AG10803 (cell line): ENCODE data around the gene APRT.

Experiments
- DNase-seq: peaks from one replicate; pipeline ENCODE4 v3.0.0; 2010; ENCODE audit warnings: low read depth
- H3K4me3 ChIP-seq: 2 replicates; pipeline ENCODE4 v1.5.1; 2011; ENCODE audit warnings: mild to moderate bottlenecking, low read length, control low read depth
- TF ChIP-seq, protein P1 (sequence below): conservative IDR thresholded peaks from 2 replicates; pipeline ENCODE4 v1.5.1; 2011; ENCODE audit warnings: mild to moderate bottlenecking, low read length, control low read depth, inconsistent platforms

The APRT gene

DNA sequence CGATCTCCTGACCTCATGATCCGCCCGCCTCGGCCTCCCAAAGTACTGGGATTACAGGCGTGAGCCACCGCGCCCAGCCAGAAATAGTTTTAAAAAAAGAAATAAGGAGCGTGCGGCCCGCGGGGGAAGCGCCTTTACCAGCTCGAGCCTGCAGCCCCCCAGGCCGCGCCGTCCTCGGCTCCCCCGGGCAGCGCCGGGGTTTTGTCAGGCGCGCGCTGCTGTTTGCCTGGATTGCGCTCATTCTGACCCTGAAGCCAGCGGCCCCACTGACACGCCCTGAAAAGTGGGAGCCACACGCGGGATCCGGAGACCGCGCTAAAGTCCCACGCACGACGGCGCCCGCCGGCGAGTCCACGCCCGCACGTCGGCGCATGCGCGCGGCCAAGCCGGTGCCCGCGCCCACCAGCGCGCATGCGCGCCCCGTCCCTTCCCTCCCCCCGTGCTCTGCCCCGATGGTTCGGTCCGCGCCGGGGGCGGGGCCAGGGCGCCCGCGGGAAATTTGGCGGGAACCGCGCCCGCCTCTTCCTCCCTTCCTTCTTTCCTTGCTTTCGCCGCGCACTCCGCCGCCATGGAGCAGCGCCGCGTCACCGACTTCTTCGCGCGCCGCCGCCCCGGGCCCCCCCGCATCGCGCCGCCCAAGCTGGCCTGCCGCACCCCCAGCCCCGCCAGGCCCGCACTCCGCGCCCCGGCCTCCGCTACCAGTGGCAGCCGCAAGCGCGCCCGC is 8.3 kb downstream of the APRT start, which contains the start of gene CDT1:
Gene CDT1 (plus strand): TSS at position 526 of the 724 bp plus-strand sequence. CDS start 43 bp downstream, at position 569.
- peak within 1 kb of the TSS; percentile 68 for H3K4me3 ChIP-seq
- peak; percentile 64 for DNase-seq
- TF ChIP-seq, protein P1, sequence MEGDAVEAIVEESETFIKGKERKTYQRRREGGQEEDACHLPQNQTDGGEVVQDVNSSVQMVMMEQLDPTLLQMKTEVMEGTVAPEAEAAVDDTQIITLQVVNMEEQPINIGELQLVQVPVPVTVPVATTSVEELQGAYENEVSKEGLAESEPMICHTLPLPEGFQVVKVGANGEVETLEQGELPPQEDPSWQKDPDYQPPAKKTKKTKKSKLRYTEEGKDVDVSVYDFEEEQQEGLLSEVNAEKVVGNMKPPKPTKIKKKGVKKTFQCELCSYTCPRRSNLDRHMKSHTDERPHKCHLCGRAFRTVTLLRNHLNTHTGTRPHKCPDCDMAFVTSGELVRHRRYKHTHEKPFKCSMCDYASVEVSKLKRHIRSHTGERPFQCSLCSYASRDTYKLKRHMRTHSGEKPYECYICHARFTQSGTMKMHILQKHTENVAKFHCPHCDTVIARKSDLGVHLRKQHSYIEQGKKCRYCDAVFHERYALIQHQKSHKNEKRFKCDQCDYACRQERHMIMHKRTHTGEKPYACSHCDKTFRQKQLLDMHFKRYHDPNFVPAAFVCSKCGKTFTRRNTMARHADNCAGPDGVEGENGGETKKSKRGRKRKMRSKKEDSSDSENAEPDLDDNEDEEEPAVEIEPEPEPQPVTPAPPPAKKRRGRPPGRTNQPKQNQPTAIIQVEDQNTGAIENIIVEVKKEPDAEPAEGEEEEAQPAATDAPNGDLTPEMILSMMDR, result no peak

DNA sequence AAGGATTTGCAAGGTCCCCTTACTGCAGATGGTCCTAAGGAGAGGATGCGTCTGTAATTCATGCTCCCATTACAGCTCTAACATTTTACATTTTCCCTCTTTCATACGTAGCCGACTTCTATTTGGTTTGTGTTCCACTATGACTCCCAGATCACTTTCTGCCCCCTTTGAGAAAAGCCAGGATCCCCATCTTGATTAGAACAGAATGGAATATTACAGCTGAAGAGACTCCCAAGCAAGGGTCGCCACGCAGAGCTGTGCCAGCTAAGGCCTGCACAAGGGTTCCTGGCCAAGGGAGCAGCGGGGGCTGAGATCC is 11.5 kb downstream of the APRT start:
- DNase-seq, result no peak
- TF ChIP-seq, protein P1, result no peak
- H3K4me3 ChIP-seq, result no peak overlapping the region

DNA sequence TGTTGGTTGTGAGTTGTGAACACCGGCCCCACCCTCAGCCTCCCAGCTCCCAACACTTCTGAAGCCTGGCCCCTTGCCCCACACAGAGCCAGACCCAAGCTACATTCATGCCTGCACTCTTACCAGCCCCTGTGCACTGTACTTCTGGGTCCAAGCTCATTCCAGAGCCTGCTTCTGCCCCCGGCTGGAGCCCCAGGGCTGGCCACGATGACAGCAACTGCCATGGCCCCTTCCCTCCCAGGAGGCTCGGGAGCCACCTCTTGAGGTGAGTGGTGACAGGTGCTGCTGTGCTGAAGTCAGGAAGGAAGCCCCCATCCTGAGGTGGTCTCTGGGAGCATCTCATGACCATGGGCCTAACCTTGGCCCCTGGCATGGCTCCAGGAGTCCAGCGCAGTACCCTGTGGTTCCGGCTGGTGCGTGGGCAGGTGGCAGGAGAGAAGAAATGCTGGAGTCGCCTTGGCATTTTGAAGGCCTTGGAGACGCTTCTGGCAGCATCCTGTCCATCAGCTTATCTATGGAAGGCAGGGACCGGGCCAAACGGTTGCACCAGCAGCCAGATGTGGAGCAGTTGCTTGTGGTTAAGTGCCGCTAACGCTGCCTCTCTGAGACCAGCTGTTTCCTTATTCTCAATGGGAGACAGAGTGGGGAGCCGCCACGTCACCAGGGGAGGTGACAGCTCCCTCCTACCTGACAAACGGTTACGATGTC is 12.0 kb downstream of the APRT start:
- DNase-seq, result no peak
- H3K4me3 ChIP-seq, result no peak overlapping the region

DNA sequence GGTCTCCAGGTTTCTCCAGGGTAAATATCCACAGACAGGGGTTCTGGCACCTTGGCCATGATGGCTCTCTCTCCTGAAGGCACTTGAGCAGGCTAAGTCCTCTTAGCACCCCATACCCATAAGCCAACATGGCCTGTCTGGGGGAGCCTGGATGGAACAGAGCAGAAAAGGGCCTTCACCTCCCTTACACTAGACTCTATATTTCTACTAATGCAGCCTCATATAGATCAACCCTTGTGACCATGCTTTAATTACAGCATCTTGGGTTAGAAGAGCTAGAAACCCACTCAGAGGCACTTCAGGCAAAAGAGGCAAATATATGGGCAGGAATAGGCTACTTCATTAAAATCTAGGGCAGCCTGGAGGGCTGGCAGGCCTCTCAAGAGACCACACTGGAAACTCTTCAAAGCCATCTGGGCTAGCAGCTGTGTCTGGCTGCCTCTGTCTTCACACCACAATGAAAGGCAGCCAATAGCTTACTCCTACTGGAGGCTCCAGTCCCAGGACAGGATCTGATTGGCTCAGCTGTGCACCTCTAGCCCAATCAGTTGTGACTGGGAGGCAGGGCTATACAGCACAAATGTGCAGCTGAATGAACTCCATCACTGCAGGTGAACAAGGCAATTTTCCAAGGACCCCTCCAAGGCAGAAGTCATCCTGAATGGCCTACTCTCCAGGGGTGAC is 12.8 kb downstream of the APRT start:
- H3K4me3 ChIP-seq, result no peak overlapping the region
- no peak for DNase-seq
- TF ChIP-seq, protein P1, result no peak

More for the DNA sequence above, 12.0 kb downstream of the APRT start:
- TF ChIP-seq, protein P1, result no peak

DNA sequence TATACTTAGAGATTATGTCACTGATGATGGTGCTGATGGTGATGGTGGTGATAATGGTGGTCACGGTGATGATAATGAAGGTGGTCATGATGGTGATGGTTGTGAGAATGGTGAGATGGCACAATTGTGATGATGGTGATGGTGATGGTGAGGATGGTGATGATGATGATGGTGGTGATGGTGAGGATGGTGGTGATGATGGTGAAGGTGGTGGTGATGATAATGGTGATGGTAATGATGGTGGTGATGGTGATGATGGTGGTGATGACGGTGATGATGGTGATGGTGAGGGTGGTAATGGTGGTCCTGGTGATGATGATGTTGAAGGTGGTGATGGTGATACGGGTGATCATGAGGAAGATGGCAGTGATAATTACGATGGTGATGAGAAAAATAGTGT is 13.7 kb downstream of the APRT start:
- DNase-seq, result no peak
- no peak overlapping the region for H3K4me3 ChIP-seq
- TF ChIP-seq, protein P1, result no peak

DNA sequence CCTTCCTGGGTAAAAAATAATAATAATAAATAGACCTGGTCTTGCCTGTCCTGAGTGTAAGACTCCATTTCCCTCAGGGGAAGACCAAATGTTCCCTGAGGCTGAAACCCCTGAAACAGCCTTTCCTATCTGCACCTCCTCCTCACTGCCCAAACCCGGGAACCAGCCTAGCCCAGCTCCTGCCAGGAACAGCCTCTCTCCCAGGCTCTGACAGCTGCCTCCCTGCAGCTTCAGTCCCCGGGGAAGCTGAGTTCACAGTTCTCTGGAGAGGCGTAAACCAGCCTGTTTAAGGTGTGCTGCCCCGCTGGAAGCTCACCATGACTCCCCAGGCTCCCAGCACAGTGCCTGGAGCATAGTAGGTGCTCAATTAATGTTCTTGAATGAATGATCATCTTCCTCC is 15.4 kb downstream of the APRT start:
- H3K4me3 ChIP-seq, result no peak overlapping the region
- TF ChIP-seq, protein P1, result no peak
- DNase-seq, result no peak
